ENCODE results near the gene HNF1B.

The HNF1B gene

GRCh38 chr17:37759014-37759637, 14.3 kb upstream of the HNF1B start:
- DNase-seq, result peak in 1 of 3 donors; percentile 21

GRCh38 chr17:37756051-37756450, 11.2 kb upstream of the HNF1B start:
- peak; percentile 68 to 79 (median 78) for DNase-seq

- no peak for DNase-seq
Measured at GRCh38 chr17:37755455-37755854, 10.6 kb upstream of the HNF1B start.

- no peak for DNase-seq
Measured at GRCh38 chr17:37754363-37754762, 9.5 kb upstream of the HNF1B start.

GRCh38 chr17:37752482-37752881, 7.6 kb upstream of the HNF1B start:
- DNase-seq, result no peak

GRCh38 chr17:37750768-37751475, 6.1 kb upstream of the HNF1B start:
- no peak for DNase-seq

GRCh38 chr17:37750292-37750691, 5.4 kb upstream of the HNF1B start:
- DNase-seq, result no peak

- no peak for DNase-seq
Measured at GRCh38 chr17:37747222-37747621, 2.4 kb upstream of the HNF1B start.

GRCh38 chr17:37746617-37747016, 1.8 kb upstream of the HNF1B start:
- DNase-seq, result no peak

- DNase-seq, result no peak
Measured at GRCh38 chr17:37745801-37746426, 1.1 kb upstream of the HNF1B start.

- no peak for DNase-seq
Measured at GRCh38 chr17:37744633-37744927, 279 bp downstream of the HNF1B start.

GRCh38 chr17:37743875-37744632, 805 bp downstream of the HNF1B start:
- peak in 1 of 3 donors; percentile 22 for DNase-seq

- DNase-seq, result no peak
Measured at GRCh38 chr17:37743612-37743874, 1.3 kb downstream of the HNF1B start.

GRCh38 chr17:37742762-37743611, 1.9 kb downstream of the HNF1B start:
- peak in 1 of 3 donors; percentile 42 for DNase-seq

- DNase-seq, result peak in 1 of 3 donors; percentile 35
Measured at GRCh38 chr17:37742116-37742761, 2.6 kb downstream of the HNF1B start.

GRCh38 chr17:37741341-37742115, 3.3 kb downstream of the HNF1B start:
- DNase-seq, result peak in 1 of 3 donors; percentile 49

- DNase-seq, result no peak
Measured at GRCh38 chr17:37740915-37741314, 3.9 kb downstream of the HNF1B start.

GRCh38 chr17:37737971-37738370, 6.9 kb downstream of the HNF1B start:
- DNase-seq, result no peak

- DNase-seq, result no peak
Measured at GRCh38 chr17:37737081-37737480, 7.8 kb downstream of the HNF1B start.

- no peak for DNase-seq
Measured at GRCh38 chr17:37736428-37736827, 8.4 kb downstream of the HNF1B start.

GRCh38 chr17:37735165-37735564, 9.7 kb downstream of the HNF1B start:
- DNase-seq, result no peak

- no peak for DNase-seq
Measured at GRCh38 chr17:37732316-37732715, 12.5 kb downstream of the HNF1B start.

All from suppressor macrophage treated with lipopolysaccharide for 1 hour (primary cell).